GM23338 (cell line): ENCODE results near the gene SPTLC2. TPM values are rescaled to one million over a fixed set of nuclear protein-coding genes. Genes with fewer than 3 reads are reported as not detected.

ENCODE experiments used
- ATAC-seq: fragments of 200-7000 bp; cut with Tn5 transposase; 3 replicates; pipeline ENCODE4 v1.9.1; 2020
- DNase-seq: peaks from one replicate; pipeline ENCODE4 v3.0.0-alpha.2; 2015; ENCODE audit warnings: low spot score
- H2AFZ ChIP-seq: fragments of 200-600 bp; sonication (generic); 2 replicates; pipeline ENCODE4 v1.8.0; 2016; ENCODE audit warnings: antibody characterized with exemption, mild to moderate bottlenecking, moderate library complexity
- H3F3A ChIP-seq: fragments of 200-600 bp; sonication (generic); replicated peaks from 2 replicates; pipeline ENCODE4 v1.8.0; 2017; ENCODE audit warnings: antibody characterized with exemption, mixed run types, low read depth
- H3K27ac ChIP-seq: fragments of 200-600 bp; sonication (generic); 2 replicates; pipeline ENCODE4 v1.6.1; 2016; ENCODE audit warnings: low read depth
- H3K27me3 ChIP-seq: fragments of 200-600 bp; sonication (generic); 2 replicates; pipeline ENCODE4 v1.8.0; 2016; ENCODE audit warnings: mild to moderate bottlenecking, mixed run types, moderate library complexity; ENCODE audit not compliant: insufficient read depth
- H3K36me3 ChIP-seq: fragments of 200-600 bp; sonication (generic); 2 replicates; pipeline ENCODE4 v1.8.0; 2016; ENCODE audit warnings: mild to moderate bottlenecking; ENCODE audit not compliant: insufficient read depth
- H3K4me1 ChIP-seq: fragments of 200-600 bp; sonication (generic); 2 replicates; pipeline ENCODE4 v1.8.0; 2016; ENCODE audit warnings: mild to moderate bottlenecking, moderate library complexity; ENCODE audit not compliant: insufficient read depth
- H3K4me2 ChIP-seq: fragments of 200-600 bp; sonication (generic); 2 replicates; pipeline ENCODE4 v1.7.1; 2017; ENCODE audit warnings: mixed run types
- H3K4me3 ChIP-seq: fragments of 200-600 bp; sonication (generic); 2 replicates; pipeline ENCODE4 v1.6.1; 2016; ENCODE audit warnings: mixed run types
- H3K79me2 ChIP-seq: fragments of 200-600 bp; sonication (generic); replicated peaks from 2 replicates; pipeline ENCODE4 v1.8.0; 2017; ENCODE audit warnings: mild to moderate bottlenecking; ENCODE audit not compliant: insufficient read depth
- H3K9me2 ChIP-seq: fragments of 200-600 bp; sonication (generic); 2 replicates; pipeline ENCODE4 v1.8.0; 2017; ENCODE audit not compliant: insufficient read depth
- H4K20me1 ChIP-seq: fragments of 200-600 bp; sonication (generic); replicated peaks from 2 replicates; pipeline ENCODE4 v1.8.0; 2017; ENCODE audit warnings: mild to moderate bottlenecking; ENCODE audit not compliant: insufficient read depth
- H3K27ac Mint-ChIP-seq: 2 replicates; pipeline ENCODE4 v1.8.0; 2020; ENCODE audit warnings: inconsistent platforms, mild to moderate bottlenecking, moderate library complexity, mixed read lengths
- H3K27me3 Mint-ChIP-seq: 3 replicates; pipeline ENCODE4 v1.8.0; 2022; ENCODE audit warnings: low read depth, mild to moderate bottlenecking, moderate library complexity, mixed read lengths, inconsistent platforms; ENCODE audit not compliant: insufficient read depth, poor library complexity
- H3K36me3 Mint-ChIP-seq: 3 replicates; pipeline ENCODE4 v1.8.0; 2021; ENCODE audit warnings: low read depth, mild to moderate bottlenecking, inconsistent platforms, moderate library complexity, mixed read lengths
- H3K4me1 Mint-ChIP-seq: 3 replicates; pipeline ENCODE4 v1.8.0; 2020; ENCODE audit warnings: mild to moderate bottlenecking, inconsistent platforms, mixed read lengths
- H3K4me3 Mint-ChIP-seq: 3 replicates; pipeline ENCODE4 v1.8.0; 2021; ENCODE audit warnings: moderate library complexity, mild to moderate bottlenecking, inconsistent platforms, mixed read lengths
- H3K9me3 Mint-ChIP-seq: 3 replicates; pipeline ENCODE4 v1.8.0; 2020; ENCODE audit warnings: moderate library complexity, mild to moderate bottlenecking, inconsistent platforms, mixed read lengths
- CREB1 ChIP-seq: fragments of 250-450 bp; sonication (Bioruptor Pico); IDR thresholded peaks from 2 replicates; pipeline ENCODE4 v1.5.0; 2020; ENCODE audit warnings: low read depth, mild to moderate bottlenecking, moderate library complexity
- CTCF ChIP-seq, 2 experiments: fragments of 200-600 bp in 1 of 2; sonication (generic) in 1 of 2; conservative IDR thresholded peaks; 2 replicates each; pipeline versions ENCODE4 v1.5.1 to v1.6.1; 2016 to 2017; ENCODE audit warnings: antibody characterized with exemption in 2 of 2, low read depth in 2 of 2, mild to moderate bottlenecking in 2 of 2, moderate library complexity in 1 of 2
- ETS1 ChIP-seq: IDR thresholded peaks from 2 replicates; pipeline ENCODE4 v1.6.1; 2016; ENCODE audit warnings: antibody characterized with exemption
- EZH2 ChIP-seq: fragments of 200-600 bp; sonication (generic); IDR thresholded peaks from one replicate; pipeline ENCODE4 v1.8.0; 2017; ENCODE audit warnings: antibody characterized with exemption, mild to moderate bottlenecking, low read depth; ENCODE audit not compliant: unreplicated experiment
- EZH2phosphoT487 ChIP-seq: fragments of 200-600 bp; sonication (generic); IDR thresholded peaks from one replicate; pipeline ENCODE4 v1.8.1; 2018; ENCODE audit warnings: antibody characterized with exemption; ENCODE audit not compliant: unreplicated experiment
- JUNB ChIP-seq: IDR thresholded peaks from one replicate; pipeline ENCODE4 v1.6.1; 2016; ENCODE audit warnings: antibody characterized with exemption; ENCODE audit not compliant: unreplicated experiment
- NANOG ChIP-seq: IDR thresholded peaks from 2 replicates; pipeline ENCODE4 v1.6.1; 2016; ENCODE audit warnings: antibody characterized with exemption, borderline replicate concordance
- POLR2AphosphoS5 ChIP-seq: IDR thresholded peaks from 2 replicates; pipeline ENCODE4 v1.6.1; 2016; ENCODE audit warnings: antibody characterized with exemption, low read depth
- REST ChIP-seq: IDR thresholded peaks from one replicate; pipeline ENCODE4 v1.6.1; 2018; ENCODE audit warnings: antibody characterized with exemption; ENCODE audit not compliant: unreplicated experiment
- STAT1 ChIP-seq: IDR thresholded peaks from one replicate; pipeline ENCODE4 v1.6.1; 2016; ENCODE audit warnings: antibody characterized with exemption; ENCODE audit not compliant: unreplicated experiment
- ZNF114 ChIP-seq: fragments of 250-450 bp; sonication (Bioruptor Pico); IDR thresholded peaks from 2 replicates; pipeline ENCODE4 v1.5.0; 2020; ENCODE audit warnings: mild to moderate bottlenecking, moderate library complexity
- ZNF331 ChIP-seq: fragments of 250-450 bp; sonication (Bioruptor Pico); IDR thresholded peaks from 2 replicates; pipeline ENCODE4 v1.5.0; 2020; ENCODE audit warnings: low read depth, mild to moderate bottlenecking, moderate library complexity
- ZNF462 ChIP-seq: fragments of 250-450 bp; sonication (Bioruptor Pico); IDR thresholded peaks from 2 replicates; pipeline ENCODE4 v1.5.0; 2020; ENCODE audit warnings: mild to moderate bottlenecking, moderate library complexity
- polyA plus RNA-seq: library from polyadenylated mRNA; unstranded; fragments of >200 nt; fragmentation: Nextera tagmentation; extraction: Ambion mirVana; gene quantifications from 2 replicates; pipeline ENCODE4 v1.2.1, GENCODE V29; 2016
- total RNA-seq: library from RNA; depleted of rRNA; stranded (reverse); fragments of >200 nt; shearing (Covaris generic); gene quantifications from 2 replicates; pipeline ENCODE4 v1.2.3, GENCODE V29; 2014

The SPTLC2 gene
- total and polyA plus RNA-seq, 2 experiments from 2014 or later: 22.3 to 38.9 TPM

- peaks cover 49% of the 10 kb centered on the region for H3K79me2 ChIP-seq
- H3K27ac Mint-ChIP-seq: peak overlapping the region; percentile 91
- TF ChIP-seq ZNF462: no peak
- TF ChIP-seq CTCF (conservative IDR thresholded peaks at IDR 0.05; ENCODE audit: low read depth in 2 of 2): no peak
- no peak for TF ChIP-seq REST
- TF ChIP-seq EZH2phosphoT487: no peak
- TF ChIP-seq POLR2AphosphoS5: no peak; the same call in 1 of the 2 replicates
- no peak for TF ChIP-seq ZNF114 (CRISPR knock-in tag)
- no peak for TF ChIP-seq STAT1
- no peak for TF ChIP-seq JUNB
- TF ChIP-seq CREB1 (CRISPR knock-in tag): no peak
- no peak for TF ChIP-seq EZH2
- no peak for TF ChIP-seq ZNF331 (CRISPR knock-in tag)
- no peak for TF ChIP-seq ETS1
- TF ChIP-seq NANOG: no peak
These were observed 159.3 kb downstream of the SPTLC2 start for GRCh38 chr14:77457115-77457521.

More at GRCh38 chr14:77457115-77457521, 159.3 kb downstream of the SPTLC2 start:
- peaks cover 19% of the 10 kb centered on the region for H4K20me1 ChIP-seq
- peak overlapping the region; percentile 90 for H3K4me2 ChIP-seq
- H3K9me2 ChIP-seq: no peaks in the 10 kb centered on the region
- DNase-seq (no peak), ATAC-seq (peak; percentile 19)
- no peaks in the 10 kb centered on the region; the same call in 2 of the 3 replicates for H3K9me3 Mint-ChIP-seq
- no peaks in the 10 kb centered on the region for H3K27me3 ChIP-seq
- peaks cover 12% of the 10 kb centered on the region for H3K27me3 Mint-ChIP-seq
- peaks cover 27% of the 10 kb centered on the region for H3K36me3 ChIP-seq
- peak overlapping the region; percentile 67 for H3K27ac ChIP-seq
- peak overlapping the region; percentile 99 for H3K4me3 Mint-ChIP-seq
- H3K36me3 Mint-ChIP-seq: peaks cover 32% of the 10 kb centered on the region
- H3K4me1 Mint-ChIP-seq: peaks cover 18% of the 10 kb centered on the region
- peak overlapping the region; percentile 80 for H3K4me3 ChIP-seq
- peaks cover 5% of the 10 kb centered on the region for H3K4me1 ChIP-seq
- peak overlapping the region; percentile 90 for H2AFZ ChIP-seq
- H3F3A ChIP-seq: no peaks in the 10 kb centered on the region
